ENCODE measurements around the gene EFNA5.

The EFNA5 gene

DNA sequence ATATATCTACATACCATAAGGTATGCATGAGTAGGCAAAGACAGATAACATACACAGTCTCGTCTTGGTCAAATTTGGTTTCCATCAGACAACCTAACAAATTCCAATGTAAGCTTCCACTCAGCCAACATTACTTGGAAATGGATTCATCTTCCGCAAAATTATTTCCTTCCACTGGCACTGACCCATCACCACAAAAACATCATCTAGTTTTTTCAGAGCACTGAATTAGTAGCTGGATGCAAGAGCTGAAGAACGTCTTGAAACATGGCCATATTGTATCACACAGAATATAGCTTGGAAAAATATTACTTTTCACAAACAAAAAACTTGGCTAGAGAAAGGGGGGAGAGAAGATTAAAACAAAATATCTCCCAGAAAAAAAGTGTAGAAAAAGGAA is 73.5 kb downstream of the EFNA5 start:
- H3K27me3 Mint-ChIP-seq (ENCODE audit: low read depth): peaks cover 16% of the 10 kb centered on the region
- no peak overlapping the region for H3K4me3 Mint-ChIP-seq
- no peak for DNase-seq (ENCODE audit: low spot score)
- H3K9me3 Mint-ChIP-seq: no peaks in the 10 kb centered on the region
- no peaks in the 10 kb centered on the region for H3K36me3 Mint-ChIP-seq (ENCODE audit: low read depth)
- H3K4me1 Mint-ChIP-seq (ENCODE audit: low read depth): no peaks in the 10 kb centered on the region
- no peak overlapping the region for H3K27ac Mint-ChIP-seq

DNA sequence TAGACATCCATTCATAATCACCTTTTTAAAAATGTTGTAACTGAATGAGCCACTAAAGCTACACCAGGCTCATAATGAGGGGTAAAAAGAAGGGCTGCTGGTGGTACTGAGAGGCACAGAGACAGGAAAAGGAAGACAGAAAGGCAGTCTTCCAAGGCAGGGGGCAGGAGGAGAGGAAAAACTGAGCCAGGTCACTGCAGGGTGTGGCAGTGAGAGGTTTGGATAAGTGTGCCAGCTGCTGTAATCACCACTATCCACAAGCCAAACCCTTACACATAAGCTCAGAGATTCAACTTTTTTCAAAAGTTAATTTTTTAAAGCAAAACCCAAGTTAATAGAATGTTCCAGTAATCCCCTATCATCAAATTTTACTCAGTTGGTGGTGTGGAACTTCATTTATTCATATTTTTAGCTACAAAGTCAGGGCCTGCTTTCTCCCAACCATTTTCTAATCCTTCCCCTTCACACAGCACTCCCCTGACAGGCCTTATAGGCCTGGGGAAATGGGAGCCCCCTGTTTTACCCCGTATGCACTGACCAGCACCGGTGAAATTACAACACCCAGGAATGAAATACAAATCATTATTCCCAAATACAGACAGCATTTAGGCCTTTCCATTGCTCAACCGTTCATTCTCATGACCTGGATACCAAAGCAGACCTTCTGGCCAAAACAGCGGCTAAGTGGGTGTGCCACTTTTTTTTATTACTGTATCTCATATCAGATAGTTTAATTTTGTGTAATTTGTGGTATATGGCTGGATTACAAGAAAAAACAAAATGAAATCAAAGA is 76.3 kb downstream of the EFNA5 start:
- H3K36me3 Mint-ChIP-seq (ENCODE audit: low read depth): no peaks in the 10 kb centered on the region

DNA sequence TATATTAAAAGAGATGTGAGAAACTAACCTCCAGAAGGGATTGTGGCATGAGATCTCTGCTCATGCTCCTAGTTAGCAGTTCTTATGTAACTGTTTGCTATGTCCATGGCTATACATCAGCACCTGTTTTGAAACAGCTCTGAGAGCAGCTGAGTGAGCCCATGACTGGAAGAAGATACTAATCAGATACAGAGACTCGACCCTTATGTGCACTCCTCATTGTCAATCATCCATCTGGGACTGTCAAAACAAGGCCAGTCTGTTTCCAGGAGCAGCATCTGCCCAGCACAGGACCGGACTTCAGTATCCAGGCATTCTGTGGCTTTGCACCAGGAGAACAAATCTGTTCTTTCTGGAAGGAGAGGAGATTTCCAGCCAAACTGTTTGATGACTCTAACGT is 77.7 kb downstream of the EFNA5 start:
- no peak overlapping the region for H3K27ac Mint-ChIP-seq
- H3K4me3 Mint-ChIP-seq: no peak overlapping the region
- no peaks in the 10 kb centered on the region for H3K4me1 Mint-ChIP-seq (ENCODE audit: low read depth)
- DNase-seq (ENCODE audit: low spot score): no peak
- H3K27me3 Mint-ChIP-seq (ENCODE audit: low read depth): peaks cover 12% of the 10 kb centered on the region
- no peaks in the 10 kb centered on the region for H3K36me3 Mint-ChIP-seq (ENCODE audit: low read depth)
- H3K9me3 Mint-ChIP-seq: no peaks in the 10 kb centered on the region

More for the DNA sequence above, 76.3 kb downstream of the EFNA5 start:
- Mint-ChIP-seq H3K27ac (no peak overlapping the region), H3K9me3 (no peaks in the 10 kb centered on the region), H3K4me1 (ENCODE audit: low read depth) (no peaks in the 10 kb centered on the region), H3K4me3 (no peak overlapping the region), H3K27me3 (ENCODE audit: low read depth) (peaks cover 12% of the 10 kb centered on the region)
- DNase-seq (ENCODE audit: low spot score): no peak

DNA sequence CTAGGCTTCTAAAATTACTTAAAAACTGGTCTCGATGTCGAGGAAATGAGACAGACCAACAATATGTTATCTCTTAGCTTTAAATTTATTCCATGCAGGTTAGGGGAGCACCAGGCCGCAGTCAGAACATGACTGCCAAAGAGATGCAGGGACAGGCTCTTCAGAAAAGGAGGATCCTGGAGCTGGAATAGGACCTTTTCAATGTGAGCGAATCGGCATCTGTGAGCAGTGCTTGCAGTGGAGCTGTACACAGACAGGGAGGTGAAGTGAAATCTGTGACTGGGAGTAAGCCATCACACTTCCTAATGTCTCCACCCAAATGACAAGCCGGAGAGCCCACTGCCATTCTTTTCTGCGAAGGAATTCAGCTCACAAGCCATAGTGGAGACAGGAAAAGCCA is 78.2 kb downstream of the EFNA5 start:
- Mint-ChIP-seq H3K27ac (no peak overlapping the region), H3K4me1 (ENCODE audit: low read depth) (no peaks in the 10 kb centered on the region), H3K4me3 (no peak overlapping the region), H3K9me3 (no peaks in the 10 kb centered on the region), H3K27me3 (ENCODE audit: low read depth) (peaks cover 10% of the 10 kb centered on the region), H3K36me3 (ENCODE audit: low read depth) (no peaks in the 10 kb centered on the region)
- DNase-seq (ENCODE audit: low spot score): no peak

DNA sequence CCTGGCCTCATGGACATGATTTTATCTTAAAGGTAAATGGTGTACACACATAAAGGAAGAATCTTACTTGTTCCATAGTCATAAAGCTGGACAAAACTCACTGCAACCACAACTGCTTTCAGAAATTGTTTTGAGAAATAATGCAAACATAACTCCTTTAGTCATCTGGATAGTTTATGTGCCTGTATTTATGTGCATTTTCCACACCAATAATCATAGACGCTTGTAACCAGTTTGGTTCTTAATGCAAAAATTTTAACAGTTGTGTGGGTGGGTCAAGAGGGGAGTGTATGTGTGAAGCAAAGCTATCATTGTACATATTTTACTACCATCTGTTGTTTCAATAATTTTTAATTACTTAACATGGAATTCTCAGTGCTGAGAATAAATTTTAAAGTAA is 80.1 kb downstream of the EFNA5 start:
- no peak overlapping the region for H3K4me3 Mint-ChIP-seq
- H3K36me3 Mint-ChIP-seq (ENCODE audit: low read depth): no peaks in the 10 kb centered on the region
- no peaks in the 10 kb centered on the region for H3K9me3 Mint-ChIP-seq
- no peak overlapping the region for H3K27ac Mint-ChIP-seq
- peaks cover 7% of the 10 kb centered on the region for H3K27me3 Mint-ChIP-seq (ENCODE audit: low read depth)
- H3K4me1 Mint-ChIP-seq (ENCODE audit: low read depth): no peaks in the 10 kb centered on the region
- DNase-seq (ENCODE audit: low spot score): no peak

DNA sequence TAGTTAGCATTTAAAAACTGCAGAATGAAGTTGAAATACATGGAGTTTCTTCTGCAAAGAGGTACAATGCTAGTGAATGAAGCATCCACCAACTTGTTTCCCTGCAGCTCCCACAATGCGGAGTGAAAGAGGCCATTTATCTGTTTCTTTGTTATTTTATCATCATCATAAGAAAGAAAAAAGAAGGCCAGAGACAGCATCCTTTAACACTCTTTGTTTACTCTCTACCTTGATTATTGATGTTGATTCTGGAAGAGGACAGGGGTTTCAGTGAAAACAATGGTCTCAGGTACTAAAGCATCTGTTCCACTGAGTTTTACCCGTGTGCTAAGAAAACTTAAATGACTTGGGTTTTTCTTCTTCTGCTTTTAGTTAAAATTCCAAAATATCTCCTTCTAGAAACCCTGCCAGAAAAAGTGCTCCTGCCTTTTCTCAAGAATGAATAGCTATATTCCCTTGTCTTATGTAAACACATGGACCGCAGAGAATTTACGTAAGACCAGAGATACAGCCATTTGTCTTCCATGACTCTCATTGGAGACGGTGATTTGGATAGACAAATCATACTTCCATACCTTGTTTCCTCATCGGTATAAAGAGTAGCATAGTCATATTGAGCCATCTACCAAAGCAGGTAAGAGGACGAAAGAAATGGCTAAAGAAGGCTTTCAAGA is 81.1 kb downstream of the EFNA5 start:
- DNase-seq (ENCODE audit: low spot score): no peak
- H3K27ac Mint-ChIP-seq: no peak overlapping the region
- no peaks in the 10 kb centered on the region for H3K9me3 Mint-ChIP-seq
- H3K36me3 Mint-ChIP-seq (ENCODE audit: low read depth): no peaks in the 10 kb centered on the region
- H3K4me1 Mint-ChIP-seq (ENCODE audit: low read depth): no peaks in the 10 kb centered on the region
- peaks cover 7% of the 10 kb centered on the region for H3K27me3 Mint-ChIP-seq (ENCODE audit: low read depth)
- no peak overlapping the region for H3K4me3 Mint-ChIP-seq

DNA sequence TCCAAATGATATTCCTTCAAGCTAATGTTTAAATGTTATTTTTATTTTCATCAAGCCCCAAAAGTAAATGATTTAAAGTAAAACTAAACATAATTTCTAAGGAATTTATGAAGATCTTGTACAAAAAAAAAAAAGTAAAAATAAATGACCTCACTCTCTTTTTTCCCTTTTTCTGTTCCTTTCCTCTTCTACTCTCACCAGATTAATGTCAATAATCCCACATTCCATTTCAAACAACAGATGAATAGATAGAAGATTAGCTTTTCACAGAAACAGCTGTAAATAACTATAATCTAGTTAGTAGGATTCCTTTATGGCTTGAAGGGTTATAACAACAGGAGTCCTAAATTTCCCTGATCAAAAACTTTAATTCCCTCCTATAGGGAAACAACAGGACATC is 88.1 kb downstream of the EFNA5 start:
- no peaks in the 10 kb centered on the region for H3K9me3 Mint-ChIP-seq
- H3K27me3 Mint-ChIP-seq (ENCODE audit: low read depth): peaks cover 6% of the 10 kb centered on the region
- no peak for DNase-seq (ENCODE audit: low spot score)
- H3K4me3 Mint-ChIP-seq: no peak overlapping the region
- H3K4me1 Mint-ChIP-seq (ENCODE audit: low read depth): no peaks in the 10 kb centered on the region
- H3K36me3 Mint-ChIP-seq (ENCODE audit: low read depth): no peaks in the 10 kb centered on the region
- H3K27ac Mint-ChIP-seq: no peak overlapping the region

DNA sequence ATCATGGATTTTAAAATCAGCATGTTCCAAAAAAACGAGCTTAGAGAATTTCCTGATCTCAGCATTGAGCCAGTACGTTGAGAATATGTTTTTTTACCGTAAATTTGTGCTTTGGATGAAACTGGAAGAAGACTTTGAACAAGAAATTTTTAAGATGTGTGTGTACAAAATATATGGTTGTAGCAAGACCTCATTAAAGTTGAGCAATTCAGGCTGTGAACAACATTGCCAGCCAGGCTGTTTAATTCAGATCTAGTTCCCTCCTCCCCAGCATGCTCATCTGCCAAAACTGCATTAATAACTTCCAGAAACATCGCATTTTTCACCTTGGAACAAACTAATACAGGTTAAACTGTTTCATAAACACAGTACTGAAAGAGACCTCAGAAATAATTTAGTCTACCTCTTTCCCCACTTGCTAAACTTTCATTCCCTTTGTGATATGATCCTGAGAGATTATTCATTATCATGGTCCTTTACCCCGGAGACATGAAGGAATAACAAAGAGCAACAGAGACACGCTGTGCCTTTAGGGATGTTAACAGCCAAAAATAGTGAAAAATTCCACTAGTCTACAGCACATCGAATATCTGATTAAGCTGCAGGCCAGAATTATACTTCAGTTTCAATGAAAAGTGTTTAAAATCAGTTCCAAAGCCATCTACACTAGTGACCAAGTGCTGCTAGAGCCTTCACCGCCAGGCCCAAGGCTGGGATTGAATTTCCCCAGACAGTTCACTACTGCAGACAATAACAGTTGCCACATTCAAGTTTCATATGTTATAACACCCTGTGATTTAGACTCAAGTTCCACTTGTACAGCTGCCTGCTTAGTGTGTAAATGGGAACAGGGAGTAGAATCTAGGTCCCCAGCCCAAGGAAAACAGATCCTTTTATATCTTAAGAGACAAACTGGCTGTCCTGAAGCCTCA is 89.6 kb downstream of the EFNA5 start:
- Mint-ChIP-seq H3K27me3 (ENCODE audit: low read depth) (peaks cover 12% of the 10 kb centered on the region), H3K4me3 (no peak overlapping the region), H3K9me3 (no peaks in the 10 kb centered on the region), H3K36me3 (ENCODE audit: low read depth) (no peaks in the 10 kb centered on the region), H3K4me1 (ENCODE audit: low read depth) (no peaks in the 10 kb centered on the region), H3K27ac (no peak overlapping the region)
- DNase-seq (ENCODE audit: low spot score): no peak

DNA sequence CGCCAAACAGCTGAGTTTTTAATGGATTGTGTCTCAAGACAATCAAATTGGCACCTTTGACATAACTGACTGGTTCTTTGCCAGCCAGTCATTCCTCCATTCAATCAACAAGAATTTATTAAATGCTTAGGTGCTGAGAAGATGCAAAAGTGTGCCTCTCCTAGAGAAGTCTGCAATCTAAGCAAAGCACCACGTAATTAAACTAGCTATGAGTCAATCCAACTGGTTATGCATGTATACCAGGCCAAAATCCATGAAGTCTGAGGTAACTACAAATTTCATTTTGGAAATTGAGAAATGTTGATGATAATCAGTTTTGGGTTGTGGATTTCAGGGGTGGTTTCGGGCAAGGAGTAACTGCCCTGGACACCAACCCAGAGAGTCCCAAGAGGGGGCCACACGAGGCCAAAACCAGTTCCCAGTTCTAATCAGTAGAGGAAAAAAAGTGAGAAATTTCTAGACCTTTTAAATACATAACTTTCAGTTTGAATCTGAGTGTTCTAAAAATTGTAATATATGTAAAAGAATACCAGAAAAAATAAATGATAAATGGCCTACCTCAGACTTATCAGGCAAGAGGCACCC is 92.6 kb downstream of the EFNA5 start:
- Mint-ChIP-seq H3K4me3 (no peak overlapping the region), H3K36me3 (ENCODE audit: low read depth) (no peaks in the 10 kb centered on the region), H3K27me3 (ENCODE audit: low read depth) (peaks cover 31% of the 10 kb centered on the region), H3K27ac (no peak overlapping the region), H3K9me3 (no peaks in the 10 kb centered on the region), H3K4me1 (ENCODE audit: low read depth) (no peaks in the 10 kb centered on the region)
- no peak for DNase-seq (ENCODE audit: low spot score)

DNA sequence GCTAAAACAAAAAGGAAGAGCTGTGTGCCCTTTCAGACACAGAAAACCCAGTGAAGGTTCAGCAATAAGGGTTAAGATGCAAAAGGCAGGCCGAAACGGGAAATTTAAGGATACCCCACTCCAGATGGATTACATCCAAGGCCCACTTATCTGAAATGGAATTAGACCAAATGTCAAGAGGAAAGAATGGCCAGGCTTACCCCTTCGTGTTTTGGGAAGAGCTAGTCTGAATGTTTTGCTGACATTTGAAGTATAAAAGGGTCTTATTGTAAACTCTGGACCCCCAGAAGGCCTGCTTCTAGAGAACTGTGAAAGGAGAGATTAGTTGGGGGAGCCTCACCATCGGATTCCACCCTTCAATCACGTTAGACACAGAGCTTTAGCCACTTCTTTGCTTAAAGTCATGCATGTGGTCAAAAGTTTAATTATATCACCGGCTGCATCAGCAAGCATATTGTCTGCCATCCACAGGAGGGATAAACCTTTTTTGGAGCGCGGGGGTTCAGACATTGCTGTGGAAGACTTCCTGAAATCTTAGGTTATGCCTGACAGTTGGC is 93.3 kb downstream of the EFNA5 start:
- DNase-seq (ENCODE audit: low spot score): no peak
- H3K27me3 Mint-ChIP-seq (ENCODE audit: low read depth): peaks cover 34% of the 10 kb centered on the region
- no peaks in the 10 kb centered on the region for H3K4me1 Mint-ChIP-seq (ENCODE audit: low read depth)
- no peak overlapping the region for H3K27ac Mint-ChIP-seq
- H3K36me3 Mint-ChIP-seq (ENCODE audit: low read depth): no peaks in the 10 kb centered on the region
- H3K4me3 Mint-ChIP-seq: no peak overlapping the region
- no peaks in the 10 kb centered on the region for H3K9me3 Mint-ChIP-seq

DNA sequence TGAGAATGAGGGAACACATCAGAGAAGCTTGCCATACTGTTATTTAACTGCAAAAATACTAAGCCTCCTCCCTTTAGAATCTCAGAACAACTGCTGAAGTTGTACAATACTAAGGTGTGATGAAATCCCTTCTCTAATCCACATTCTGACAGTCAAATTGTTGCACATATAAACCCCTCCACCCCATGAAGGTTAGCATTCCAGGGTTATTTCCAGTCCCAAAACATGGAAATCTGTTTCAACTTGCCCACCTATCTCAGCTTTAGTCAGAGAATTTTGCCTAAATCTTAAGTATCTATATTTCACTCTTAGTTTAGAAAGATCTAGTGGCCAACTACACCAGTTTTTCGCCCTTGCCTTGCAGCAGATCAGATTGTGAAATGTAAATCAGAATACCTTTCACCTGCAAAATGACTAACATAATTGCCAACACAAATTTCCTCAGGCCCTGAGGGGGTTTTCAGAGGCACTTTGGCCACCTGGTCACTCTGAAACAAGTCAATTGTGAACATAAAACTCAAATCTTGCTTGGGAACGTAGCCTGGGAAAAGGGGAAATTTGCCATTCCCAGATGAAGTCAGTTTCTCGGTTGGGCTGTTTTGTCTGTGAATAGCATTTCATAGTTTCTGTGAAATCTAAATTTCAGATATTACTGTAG is 93.9 kb downstream of the EFNA5 start:
- H3K4me1 Mint-ChIP-seq (ENCODE audit: low read depth): peaks cover 4% of the 10 kb centered on the region
- no peak overlapping the region for H3K27ac Mint-ChIP-seq
- H3K4me3 Mint-ChIP-seq: no peak overlapping the region
- DNase-seq (ENCODE audit: low spot score): no peak
- no peaks in the 10 kb centered on the region for H3K36me3 Mint-ChIP-seq (ENCODE audit: low read depth)
- peaks cover 38% of the 10 kb centered on the region for H3K27me3 Mint-ChIP-seq (ENCODE audit: low read depth)
- H3K9me3 Mint-ChIP-seq: no peaks in the 10 kb centered on the region

DNA sequence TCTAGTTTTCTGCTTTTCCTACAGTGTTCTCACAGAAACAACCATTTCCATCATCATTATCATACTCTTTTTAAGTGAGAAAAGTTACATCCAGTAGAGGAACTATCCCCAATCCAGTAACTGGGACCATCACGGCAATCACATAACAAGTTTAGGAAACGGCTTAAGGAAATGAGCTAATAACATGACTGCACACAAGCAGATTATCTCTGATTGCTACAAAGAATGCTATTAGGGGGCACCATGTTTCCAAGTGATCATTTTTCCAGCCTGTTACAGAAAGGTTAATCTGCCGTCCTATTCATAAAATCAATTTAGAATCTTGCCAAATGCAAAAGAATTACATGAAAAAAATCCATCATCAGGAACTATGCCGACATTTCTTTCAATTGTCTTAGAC is 94.6 kb downstream of the EFNA5 start:
- H3K9me3 Mint-ChIP-seq: no peaks in the 10 kb centered on the region
- peaks cover 38% of the 10 kb centered on the region for H3K27me3 Mint-ChIP-seq (ENCODE audit: low read depth)
- no peak overlapping the region for H3K27ac Mint-ChIP-seq
- DNase-seq (ENCODE audit: low spot score): no peak
- peaks cover 11% of the 10 kb centered on the region for H3K4me1 Mint-ChIP-seq (ENCODE audit: low read depth)
- no peak overlapping the region for H3K4me3 Mint-ChIP-seq
- no peaks in the 10 kb centered on the region for H3K36me3 Mint-ChIP-seq (ENCODE audit: low read depth)

DNA sequence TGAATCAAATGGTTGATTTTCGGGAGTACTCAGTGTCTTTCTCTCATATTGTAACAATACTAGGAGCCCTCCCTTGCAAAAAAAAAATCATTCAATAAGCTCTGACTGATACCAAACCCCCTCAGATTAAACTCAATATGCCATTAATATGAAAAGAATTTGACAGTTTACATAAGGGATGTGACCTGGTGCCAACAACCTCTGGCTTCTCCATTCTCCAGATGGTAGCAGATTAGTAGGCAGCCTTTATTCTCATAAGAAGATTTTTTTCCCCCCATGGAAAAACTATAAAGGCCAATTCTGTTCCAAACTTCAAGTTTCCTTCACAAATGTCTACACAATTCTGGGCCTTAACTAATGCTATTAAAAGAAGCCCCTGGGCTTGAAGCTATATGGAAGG is 96.5 kb downstream of the EFNA5 start:
- H3K4me3 Mint-ChIP-seq: no peak overlapping the region
- H3K4me1 Mint-ChIP-seq (ENCODE audit: low read depth): peaks cover 16% of the 10 kb centered on the region
- no peak for DNase-seq (ENCODE audit: low spot score)
- H3K27ac Mint-ChIP-seq: no peak overlapping the region
- H3K27me3 Mint-ChIP-seq (ENCODE audit: low read depth): peaks cover 40% of the 10 kb centered on the region
- no peaks in the 10 kb centered on the region for H3K9me3 Mint-ChIP-seq
- no peaks in the 10 kb centered on the region for H3K36me3 Mint-ChIP-seq (ENCODE audit: low read depth)
